ENCODE results near the gene DIP2C. TPM values are rescaled to one million over a fixed set of nuclear protein-coding genes. Genes with fewer than 3 reads are reported as not detected.

Gene DIP2C
- polyA plus RNA-seq, 3 donors = 0.11 TPM; not detected in 2

DNA sequence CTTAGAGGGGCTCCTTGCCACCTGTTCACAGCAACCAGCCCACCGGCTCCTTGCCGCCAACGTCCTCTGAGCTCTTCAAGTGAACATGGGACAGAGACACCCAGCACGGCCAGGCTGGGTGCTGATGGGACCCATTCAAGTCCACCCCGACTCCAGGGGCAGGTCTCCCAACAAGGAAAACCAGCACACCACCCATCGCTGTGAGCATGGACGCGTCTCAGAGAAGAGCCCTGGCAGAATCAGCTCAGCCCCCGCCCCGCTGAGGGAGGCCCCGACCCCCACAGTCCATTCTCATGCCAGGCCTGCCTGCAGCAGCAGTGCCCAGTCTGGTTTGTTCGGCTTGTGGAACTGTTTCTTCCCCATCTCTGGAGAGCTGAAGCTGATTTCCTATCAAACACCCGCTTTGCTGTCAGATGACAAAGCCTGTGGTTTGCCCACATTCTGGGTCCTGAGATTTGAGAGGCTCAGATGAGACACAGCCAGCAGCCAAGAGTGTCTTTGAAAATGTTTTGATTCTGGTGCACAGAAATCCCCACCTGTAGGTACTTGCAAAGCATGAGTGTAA lies 337.6 kb downstream of the DIP2C start:
- Histone ChIP-seq H3K4me3 (replicated peaks in 1 of 3; ENCODE audit: low read depth in 2 of 3, low read length in 3 of 3) (no peak overlapping the region), H3K9me3 (replicated peaks in 1 of 2; ENCODE audit: control insufficient read depth in 1 of 2, insufficient read depth in 1 of 2, low read length in 2 of 2) (peaks cover 0 to 13% of the 10 kb centered on the region in 2 donors), H3K9ac (ENCODE audit: insufficient read depth, low read length, poor library complexity, severe bottlenecking) (no peak overlapping the region), H3K79me2 (ENCODE audit: insufficient read depth, low read length) (no peaks in the 10 kb centered on the region), H3K4me2 (replicated peaks; ENCODE audit: extremely low read depth, low read length, poor library complexity, severe bottlenecking) (no peak overlapping the region), H3K27ac (ENCODE audit: low read depth in 1 of 2, low read length in 2 of 2) (no peak overlapping the region), H3K4me1 (ENCODE audit: control insufficient read depth in 1 of 2, insufficient read depth in 2 of 2, low read length in 2 of 2) (no peaks in the 10 kb centered on the region), H3K36me3 (replicated peaks in 1 of 2; ENCODE audit: control insufficient read depth in 1 of 2, insufficient read depth in 2 of 2, low read length in 2 of 2) (no peaks in the 10 kb centered on the region), H4K20me1 (ENCODE audit: insufficient read depth, low read length) (no peaks in the 10 kb centered on the region), H3K27me3 (ENCODE audit: control insufficient read depth in 2 of 2, insufficient read depth in 2 of 2, low read length in 2 of 2) (no peaks in the 10 kb centered on the region), H2AFZ (ENCODE audit: insufficient read depth, low read depth, low read length, poor library complexity, severe bottlenecking) (no peak overlapping the region)
- Mint-ChIP-seq H3K4me3 (no peak overlapping the region), H3K9me3 (peaks cover 6 to 14% (median 11%) of the 10 kb centered on the region in 7 donors), H3K27ac (no peak overlapping the region), H3K36me3 (no peaks in the 10 kb centered on the region), H3K4me1 (no peaks in the 10 kb centered on the region), H3K27me3 (ENCODE audit: low read depth in 3 of 3) (peaks cover 2 to 13% (median 3%) of the 10 kb centered on the region in 3 donors)
- no peak for DNase-seq
- 79% methylated on average over 12 of the region's 13 CpGs for WGBS (ENCODE audit: insufficient coverage)
- intact Hi-C loops (cut with micrococcal nuclease) = no loop called here
- TF ChIP-seq, protein P1, sequence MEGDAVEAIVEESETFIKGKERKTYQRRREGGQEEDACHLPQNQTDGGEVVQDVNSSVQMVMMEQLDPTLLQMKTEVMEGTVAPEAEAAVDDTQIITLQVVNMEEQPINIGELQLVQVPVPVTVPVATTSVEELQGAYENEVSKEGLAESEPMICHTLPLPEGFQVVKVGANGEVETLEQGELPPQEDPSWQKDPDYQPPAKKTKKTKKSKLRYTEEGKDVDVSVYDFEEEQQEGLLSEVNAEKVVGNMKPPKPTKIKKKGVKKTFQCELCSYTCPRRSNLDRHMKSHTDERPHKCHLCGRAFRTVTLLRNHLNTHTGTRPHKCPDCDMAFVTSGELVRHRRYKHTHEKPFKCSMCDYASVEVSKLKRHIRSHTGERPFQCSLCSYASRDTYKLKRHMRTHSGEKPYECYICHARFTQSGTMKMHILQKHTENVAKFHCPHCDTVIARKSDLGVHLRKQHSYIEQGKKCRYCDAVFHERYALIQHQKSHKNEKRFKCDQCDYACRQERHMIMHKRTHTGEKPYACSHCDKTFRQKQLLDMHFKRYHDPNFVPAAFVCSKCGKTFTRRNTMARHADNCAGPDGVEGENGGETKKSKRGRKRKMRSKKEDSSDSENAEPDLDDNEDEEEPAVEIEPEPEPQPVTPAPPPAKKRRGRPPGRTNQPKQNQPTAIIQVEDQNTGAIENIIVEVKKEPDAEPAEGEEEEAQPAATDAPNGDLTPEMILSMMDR (IDR thresholded peaks at IDR 0.05) = no peak

DNA sequence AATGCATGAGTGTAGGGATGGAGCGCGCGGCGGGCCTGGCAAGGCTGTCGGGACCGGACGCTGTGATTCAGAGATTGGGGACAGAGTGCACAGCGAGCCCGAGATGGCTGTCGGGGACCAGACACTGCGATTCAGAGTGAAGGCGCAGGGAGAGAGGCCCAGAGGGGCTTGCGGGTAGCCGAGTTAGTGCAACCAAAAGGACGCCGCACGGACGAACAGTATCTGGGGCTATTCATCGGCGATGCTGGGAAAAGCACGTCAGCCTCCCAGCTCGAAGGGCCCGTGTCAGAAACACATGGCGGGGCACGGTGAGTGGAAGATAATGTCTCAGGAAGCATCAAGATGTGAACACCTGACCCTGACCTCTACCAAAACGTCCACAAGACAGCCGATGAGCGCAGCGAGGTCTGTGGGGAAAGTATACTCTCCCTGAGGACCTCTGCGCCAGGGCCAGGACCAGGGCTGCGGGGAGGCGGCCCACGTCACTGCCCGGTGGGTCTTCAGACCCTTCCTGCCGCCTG lies 338.4 kb downstream of the DIP2C start:
- H3K4me1 ChIP-seq (ENCODE audit: control insufficient read depth in 1 of 2, insufficient read depth in 2 of 2, low read length in 2 of 2) = no peaks in the 10 kb centered on the region
- peaks cover 0 to 18% of the 10 kb centered on the region in 2 donors for H3K9me3 ChIP-seq (replicated peaks in 1 of 2; ENCODE audit: control insufficient read depth in 1 of 2, insufficient read depth in 1 of 2, low read length in 2 of 2)
- Mint-ChIP-seq H3K27ac (no peak overlapping the region), H3K27me3 (ENCODE audit: low read depth in 3 of 3) (peaks cover 2 to 13% (median 3%) of the 10 kb centered on the region in 3 donors), H3K36me3 (no peaks in the 10 kb centered on the region), H3K4me1 (no peaks in the 10 kb centered on the region), H3K9me3 (peaks cover 13 to 19% (median 17%) of the 10 kb centered on the region in 7 donors), H3K4me3 (no peak overlapping the region)
- DNase-seq = no peak
- no peak overlapping the region for H2AFZ ChIP-seq (ENCODE audit: insufficient read depth, low read depth, low read length, poor library complexity, severe bottlenecking)
- TF ChIP-seq, protein P1 (IDR thresholded peaks at IDR 0.05) = no peak
- intact Hi-C loops (cut with micrococcal nuclease) = no loop called here
- no peaks in the 10 kb centered on the region for H3K79me2 ChIP-seq (ENCODE audit: insufficient read depth, low read length)
- H3K9ac ChIP-seq (ENCODE audit: insufficient read depth, low read length, poor library complexity, severe bottlenecking) = no peak overlapping the region
- no peak overlapping the region for H3K4me2 ChIP-seq (replicated peaks; ENCODE audit: extremely low read depth, low read length, poor library complexity, severe bottlenecking)
- H3K4me3 ChIP-seq (replicated peaks in 1 of 3; ENCODE audit: low read depth in 2 of 3, low read length in 3 of 3) = no peak overlapping the region
- no peak overlapping the region for H3K27ac ChIP-seq (ENCODE audit: low read depth in 1 of 2, low read length in 2 of 2)
- H3K27me3 ChIP-seq (ENCODE audit: control insufficient read depth in 2 of 2, insufficient read depth in 2 of 2, low read length in 2 of 2) = no peaks in the 10 kb centered on the region
- no peaks in the 10 kb centered on the region for H3K36me3 ChIP-seq (replicated peaks in 1 of 2; ENCODE audit: control insufficient read depth in 1 of 2, insufficient read depth in 2 of 2, low read length in 2 of 2)
- WGBS (ENCODE audit: insufficient coverage) = 90% methylated on average over 25 of the region's 35 CpGs
- H4K20me1 ChIP-seq (ENCODE audit: insufficient read depth, low read length) = no peaks in the 10 kb centered on the region

Data from CD14-positive monocyte (primary cell).